CD4-positive, alpha-beta T cell treated with Interleukin-15 for 4 hours (primary cell): ENCODE measurements around the gene HLCS.

Experiments
- DNase-seq: peaks from one replicate; pipeline ENCODE4 v3.0.0-alpha.2; 2020; ENCODE audit warnings: low spot score

Gene HLCS

GRCh38 chr21:36985751-36986594, 19.5 kb upstream of the HLCS start:
- peak; percentile 25 for DNase-seq

DNA sequence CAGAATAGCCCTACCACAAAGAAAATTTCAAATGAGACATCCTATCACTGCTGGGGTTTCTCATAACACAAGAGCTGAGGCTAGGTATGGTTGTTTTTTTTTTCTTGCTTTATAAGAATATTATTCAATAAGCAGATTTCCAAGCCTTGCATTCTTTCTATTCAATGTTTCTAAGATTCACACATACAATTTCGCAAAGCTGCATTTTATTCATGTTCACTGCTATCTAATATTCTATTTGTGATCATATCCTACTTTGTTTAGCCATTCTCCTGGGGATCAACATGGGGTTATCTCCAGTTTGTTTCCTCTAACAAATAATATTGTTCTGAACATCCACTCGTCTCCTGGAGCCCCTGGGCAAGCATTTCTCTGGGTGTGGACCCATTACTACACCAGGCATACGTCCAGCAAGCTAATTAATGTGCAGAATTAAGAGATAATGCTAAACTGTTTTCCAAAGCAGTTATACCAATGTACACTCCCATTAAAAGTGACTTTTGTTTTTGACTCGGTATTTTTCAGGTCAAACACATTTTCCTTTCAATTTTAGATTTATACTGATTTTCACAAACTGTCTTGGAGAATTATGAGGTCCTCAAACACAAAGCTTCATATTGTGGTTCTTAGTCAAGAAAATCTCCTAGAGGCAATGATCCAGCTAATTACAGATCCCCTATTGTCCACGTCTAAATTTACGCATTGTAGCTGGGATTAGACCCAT, 15.7 kb upstream of the HLCS start:
- DNase-seq: no peak

GRCh38 chr21:36981049-36981391, 14.6 kb upstream of the HLCS start:
- no peak for DNase-seq

GRCh38 chr21:36980280-36981048, 14.0 kb upstream of the HLCS start:
- no peak for DNase-seq

DNA sequence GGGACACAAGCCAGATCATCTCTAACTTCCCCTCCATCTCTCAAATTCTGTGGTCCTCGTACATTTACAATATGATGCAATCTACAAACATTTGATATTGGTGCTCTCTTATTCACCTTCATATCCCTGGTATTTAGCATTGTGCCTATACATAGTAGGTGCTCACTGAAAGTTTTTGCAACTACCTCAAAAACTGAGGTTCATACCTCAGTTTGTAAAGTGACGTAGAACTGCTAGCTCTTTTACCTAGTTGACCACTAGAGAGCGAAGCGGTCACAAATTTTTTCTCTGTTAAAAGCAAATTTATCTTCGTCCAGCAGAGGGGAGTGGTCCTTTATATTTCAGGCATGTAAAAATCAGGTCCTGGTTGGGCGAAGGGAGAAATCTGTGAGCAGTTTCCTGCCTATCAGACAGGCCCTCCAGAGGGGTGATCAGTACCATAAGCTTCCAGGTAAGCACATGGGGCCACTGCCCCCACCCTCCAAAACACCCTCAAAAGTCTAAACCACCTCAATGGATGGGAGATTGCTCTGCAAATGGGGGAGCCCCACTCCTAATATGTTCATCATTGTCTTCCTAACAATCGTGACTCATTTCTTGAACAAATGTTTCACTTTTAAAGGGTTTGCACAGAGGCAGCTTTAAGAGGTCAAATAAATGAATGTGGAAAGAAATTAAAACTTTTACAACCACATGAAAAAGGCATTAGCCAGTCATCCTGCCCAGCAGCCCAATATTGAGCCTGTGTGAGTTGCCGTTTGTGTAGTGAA, 10.6 kb upstream of the HLCS start:
- peak; percentile 52 for DNase-seq

GRCh38 chr21:36976228-36976861, 9.9 kb upstream of the HLCS start:
- DNase-seq: no peak

DNA sequence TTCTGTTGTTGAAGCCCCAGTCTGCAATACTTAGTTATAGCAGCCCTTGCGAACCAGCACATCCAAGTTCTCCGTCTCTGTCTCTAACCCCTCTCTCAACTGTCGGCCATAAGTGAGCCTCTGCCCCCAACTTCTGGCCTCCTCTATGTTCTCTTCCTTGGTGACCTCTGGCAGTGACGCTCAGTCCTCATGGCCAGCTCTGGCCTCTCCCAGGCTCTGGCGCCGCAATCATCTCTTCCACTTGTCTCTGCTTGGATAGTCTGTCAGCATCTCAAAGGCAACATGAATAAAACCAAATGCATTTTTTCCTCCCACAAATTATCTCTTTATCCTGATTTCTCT, 8.4 kb upstream of the HLCS start:
- DNase-seq: no peak

DNA sequence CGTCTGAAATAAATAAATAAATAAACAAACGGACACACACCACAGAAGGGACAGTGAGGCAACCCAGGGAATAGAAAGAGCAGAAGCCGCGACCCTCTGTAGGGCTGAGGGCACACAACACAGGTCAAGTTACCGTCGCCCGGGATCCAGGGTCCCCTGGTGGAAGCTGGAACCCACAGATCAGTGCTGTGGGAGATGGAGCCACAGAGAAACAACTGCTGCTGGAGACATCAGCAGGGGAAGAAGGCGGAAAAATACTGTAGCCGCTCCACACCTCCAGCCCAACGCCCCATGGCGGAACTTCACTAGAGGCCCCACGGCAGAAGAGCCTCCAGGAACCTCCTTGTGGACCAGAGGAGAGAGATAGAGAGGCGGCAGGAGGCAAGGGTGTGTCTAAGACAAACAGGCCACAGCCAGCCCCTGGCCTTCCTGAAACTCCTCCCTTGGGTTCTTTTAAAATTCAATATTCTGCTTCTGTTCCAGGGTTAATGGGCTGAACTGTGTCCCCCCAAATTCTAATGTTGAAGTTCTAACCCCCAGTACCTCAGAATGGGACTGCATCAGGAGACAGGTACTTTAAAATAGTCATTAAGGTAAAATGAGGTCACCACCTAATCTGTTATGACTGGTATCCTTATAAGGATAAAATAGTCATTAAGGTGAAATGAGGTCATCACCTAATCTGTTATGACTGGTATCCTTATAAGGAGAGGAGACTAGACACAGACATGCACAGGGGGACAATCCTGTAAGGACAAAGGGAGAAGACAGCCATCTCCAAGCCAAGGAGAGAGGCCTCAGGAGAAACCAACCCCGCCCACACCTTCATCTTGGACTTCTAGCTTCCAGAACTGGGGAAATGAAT, 7.7 kb upstream of the HLCS start:
- no peak for DNase-seq

GRCh38 chr21:36968976-36969375, 2.5 kb upstream of the HLCS start:
- no peak for DNase-seq

DNA sequence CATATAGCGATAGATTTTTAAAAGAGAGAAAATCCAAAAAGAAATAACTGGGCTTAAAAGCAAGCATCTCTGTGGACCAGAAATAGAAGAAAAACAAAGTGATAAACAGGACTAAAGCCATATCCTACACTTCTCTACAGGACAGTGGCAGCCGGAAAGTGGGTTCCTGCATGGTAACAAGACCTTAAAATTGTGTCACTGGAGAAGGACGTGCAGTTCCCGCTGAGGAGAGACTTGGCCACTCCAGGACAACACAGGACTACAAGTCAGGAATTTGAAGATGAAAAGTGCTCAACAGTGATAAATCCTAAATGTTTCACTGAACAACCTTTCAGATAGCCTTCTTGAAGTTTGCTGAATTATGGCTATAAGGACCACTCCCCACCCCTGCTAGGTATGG, 1.9 kb upstream of the HLCS start:
- DNase-seq: no peak

DNA sequence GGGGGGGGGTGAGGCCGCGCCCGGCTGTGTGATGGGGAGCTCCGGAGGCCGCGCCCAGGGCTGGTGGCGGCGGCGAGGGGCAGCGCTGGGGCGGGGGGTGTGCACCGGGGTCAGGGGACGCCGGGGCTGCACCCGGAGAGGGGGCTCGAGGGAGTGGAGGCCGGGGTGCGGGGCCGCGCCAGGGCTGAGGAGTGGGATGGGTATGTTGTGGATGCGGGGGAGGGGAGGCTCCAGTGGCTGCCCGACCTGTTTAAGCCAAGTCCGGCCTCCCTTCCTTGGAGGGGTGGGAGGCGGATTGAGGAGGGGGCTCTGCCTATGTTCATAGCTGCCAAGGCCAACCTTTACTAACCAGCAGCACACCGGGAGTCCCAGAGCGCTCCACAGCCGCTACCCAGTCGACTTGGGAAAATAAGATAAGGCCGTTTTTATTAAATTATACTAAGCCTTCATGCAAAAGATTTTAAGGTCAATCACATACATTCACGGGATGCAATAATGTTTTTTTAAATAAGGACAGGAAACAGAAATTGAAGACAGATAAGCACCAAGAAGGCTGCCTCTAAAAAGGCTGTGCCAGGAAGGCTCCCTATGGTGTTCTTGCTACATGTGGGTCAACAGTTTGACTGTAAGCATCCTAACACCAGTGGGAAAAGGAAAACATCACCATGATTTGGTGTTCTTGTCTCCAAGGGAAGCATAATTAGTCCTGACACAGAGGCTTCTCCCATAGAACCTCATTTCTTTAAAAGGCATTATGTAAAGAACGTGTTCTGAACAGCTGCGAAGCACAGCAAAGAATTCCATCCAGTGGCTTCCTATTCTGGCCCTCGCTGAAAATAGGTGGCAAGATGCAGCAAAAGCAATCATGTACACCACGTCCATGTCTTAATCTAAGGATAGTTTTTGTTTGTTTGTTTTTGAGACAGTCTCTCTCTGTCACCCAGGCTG, 626 bp upstream of the HLCS start:
- DNase-seq: no peak

DNA sequence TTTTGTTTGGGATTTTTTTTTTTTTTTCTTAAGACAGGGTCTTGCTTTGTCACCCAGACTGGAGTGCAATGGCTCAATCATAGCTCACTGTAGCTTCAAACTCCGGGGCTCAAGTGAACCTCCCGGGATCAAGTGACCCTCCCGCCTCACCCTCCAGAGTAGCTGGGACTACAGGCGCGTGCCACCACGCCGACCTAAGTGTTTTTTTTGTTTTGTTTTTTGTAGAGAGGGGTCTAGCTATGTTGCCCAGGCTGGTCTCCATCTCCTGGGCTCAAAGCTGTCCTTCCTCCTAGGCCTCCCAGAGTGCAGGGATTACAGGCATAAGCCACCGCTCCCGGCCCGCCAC, 776 bp downstream of the HLCS start:
- no peak for DNase-seq

- no peak for DNase-seq
Observed at GRCh38 chr21:36964827-36965719, 1.4 kb downstream of the HLCS start.

DNA sequence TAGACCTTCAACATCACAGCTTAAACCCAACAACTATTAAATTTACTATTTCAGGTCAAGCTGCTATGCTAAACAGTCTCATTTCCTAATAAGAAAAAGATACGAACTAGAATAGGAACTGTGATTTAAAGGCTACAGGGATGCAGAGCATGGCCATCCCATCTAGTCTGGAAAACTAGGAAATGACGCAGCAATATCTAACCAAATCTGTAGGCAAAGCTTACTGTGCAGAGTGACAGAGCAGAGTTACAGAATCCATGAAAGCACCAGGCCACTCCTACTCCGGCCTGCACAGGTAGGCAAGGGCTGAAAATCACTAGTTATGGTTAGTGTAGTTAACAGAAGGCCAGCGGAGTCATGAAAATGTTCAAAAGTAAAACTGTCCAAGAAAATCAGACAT, 2.1 kb downstream of the HLCS start:
- DNase-seq: no peak

DNA sequence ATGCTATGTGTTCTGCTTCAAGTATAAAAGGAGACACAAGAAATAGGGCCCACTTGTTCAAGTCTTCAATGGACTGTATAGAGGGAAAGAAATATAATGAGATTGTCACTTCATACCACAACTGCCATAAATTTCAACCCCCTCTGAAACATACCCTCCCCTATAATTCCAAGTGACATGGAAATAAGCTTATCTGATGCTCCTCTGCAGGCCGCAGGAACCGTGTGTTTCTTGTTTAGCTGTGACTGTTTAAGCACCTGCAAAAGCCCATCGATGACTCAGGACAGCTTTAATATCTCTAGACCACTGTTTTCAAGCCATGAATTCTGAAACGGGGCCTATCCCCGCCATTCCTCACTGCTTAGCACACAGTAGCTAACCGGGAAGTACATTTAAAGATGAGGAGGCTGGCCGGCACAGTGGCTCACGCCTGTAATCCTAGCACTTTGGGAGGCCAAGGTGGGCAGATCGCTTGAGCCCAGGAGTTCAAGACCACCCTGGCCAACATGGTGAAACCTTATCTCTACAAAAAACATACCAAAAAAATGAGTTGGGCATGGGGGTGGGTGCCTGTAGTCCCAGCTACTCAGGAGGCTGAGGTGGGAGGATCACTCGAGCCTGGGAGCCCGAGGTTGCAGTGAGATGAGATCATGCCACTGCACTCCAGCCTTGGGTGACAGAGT, 4.2 kb downstream of the HLCS start:
- DNase-seq: no peak

- no peak for DNase-seq
Observed at GRCh38 chr21:36960676-36961284, 5.7 kb downstream of the HLCS start.

- no peak for DNase-seq
Observed at GRCh38 chr21:36959020-36959835, 7.2 kb downstream of the HLCS start.
